HepG2 (cell line): ENCODE results near the gene SSBP4. TPM values are rescaled to one million over a fixed set of nuclear protein-coding genes. Genes with fewer than 3 reads are reported as not detected.

Experiments used
- ATAC-seq: fragments of 200-7000 bp; cut with Tn5 transposase; 3 replicates; pipeline ENCODE4 v1.9.1; 2020; ENCODE audit warnings: mild to moderate bottlenecking, moderate library complexity
- BruUV-seq: library from RNA; stranded (reverse); fragments of 400-500 nt; replicated peaks from 2 replicates; lab custom pipeline; 2021; lab: Mats Ljungman, UMichigan
- CTCF ChIA-PET: fragments of 300-600 bp; formaldehyde crosslinking; extraction: SDS; loops from one replicate; lab custom pipeline; 2021; ENCODE audit warnings: low total read pairs, inconsistent platforms, low intra/inter-chr PET ratio; lab: Yijun Ruan, JAX
- POLR2A ChIA-PET: fragments of 350-600 bp; sonication (Branson Sonifier 250); formaldehyde crosslinking; loops from one replicate; lab custom pipeline; 2020; ENCODE audit warnings: antibody characterized with exemption, inconsistent platforms; lab: Yijun Ruan, JAX
- DNase-seq: peaks from one replicate; pipeline ENCODE4 v3.0.0-alpha.2; 2015; ENCODE audit warnings: low spot score
- FAIRE-seq: peaks from 3 replicates; lab custom pipeline; 2011; peaks lifted over from hg19 to GRCh38; lab: Jason Lieb, UNC
- H2AFZ ChIP-seq: one replicate; pipeline ENCODE4 v1.6.1; 2011; ENCODE audit warnings: low read length, inconsistent platforms
- H3K27ac ChIP-seq: fragments of 300-600 bp; 3 replicates; pipeline ENCODE4 v1.8.0; 2011; ENCODE audit warnings: mixed run types, mild to moderate bottlenecking, mixed read lengths, low read length, inconsistent platforms; ENCODE audit not compliant: insufficient read depth; ENCODE audit errors: extremely low read length
- H3K27me3 ChIP-seq, 2 experiments: fragments of 200-600 bp in 1 of 2; 2 replicates in 1 of 2; 3 replicates in 1 of 2; pipeline versions ENCODE4 v1.6.0 to v1.8.0; 2011; ENCODE audit warnings: low read length in 2 of 2, mild to moderate bottlenecking in 2 of 2, moderate library complexity in 2 of 2, inconsistent platforms in 1 of 2; ENCODE audit not compliant: insufficient read depth in 2 of 2, control insufficient read depth in 1 of 2
- H3K36me3 ChIP-seq, 2 experiments: fragments of 200-600 bp in 1 of 2; replicated peaks in 1 of 2; 2 replicates in 1 of 2; 3 replicates in 1 of 2; pipeline versions ENCODE4 v1.5.1 to v1.8.0; 2011; ENCODE audit warnings: low read length in 2 of 2, inconsistent platforms in 1 of 2; ENCODE audit not compliant: insufficient read depth in 2 of 2, control insufficient read depth in 1 of 2
- H3K4me1 ChIP-seq: 2 replicates; pipeline ENCODE4 v1.5.1; 2012; ENCODE audit warnings: low read length, inconsistent platforms; ENCODE audit not compliant: insufficient read depth
- H3K4me2 ChIP-seq: 2 replicates; pipeline ENCODE4 v1.6.0; 2011; ENCODE audit warnings: low read depth, low read length, inconsistent platforms
- H3K4me3 ChIP-seq, 3 experiments: fragments of 200-600 bp in 1 of 3; sonication (generic), shearing (Covaris generic) in 1 of 3; replicated peaks in 1 of 3; 2 replicates each; pipeline ENCODE4 v1.5.1; 2011 to 2016; ENCODE audit warnings: low read length in 3 of 3, inconsistent platforms in 2 of 3, low read depth in 2 of 3, mild to moderate bottlenecking in 2 of 3, control low read depth in 1 of 3, mixed read lengths in 1 of 3; ENCODE audit not compliant: insufficient read depth in 1 of 3
- H3K79me2 ChIP-seq: one replicate; pipeline ENCODE4 v1.6.1; 2011; ENCODE audit warnings: low read length, inconsistent platforms; ENCODE audit not compliant: insufficient read depth
- H3K9ac ChIP-seq: 2 replicates; pipeline ENCODE4 v1.6.0; 2011; ENCODE audit warnings: mild to moderate bottlenecking, low read depth, low read length, inconsistent platforms; ENCODE audit not compliant: insufficient read depth
- H3K9me3 ChIP-seq: 2 replicates; pipeline ENCODE4 v1.5.1; 2012; ENCODE audit warnings: mild to moderate bottlenecking, low read length
- H4K20me1 ChIP-seq: 2 replicates; pipeline ENCODE4 v1.6.0; 2011; ENCODE audit warnings: inconsistent platforms, mild to moderate bottlenecking, low read length, moderate library complexity; ENCODE audit not compliant: insufficient read depth
- BCL3 ChIP-seq: sonication (generic); formaldehyde crosslinking; IDR thresholded peaks from 2 replicates; pipeline ENCODE4 v1.5.1; 2020; ENCODE audit warnings: mild to moderate bottlenecking, missing genetic modification reagents, moderate library complexity
- HNF1B ChIP-seq: sonication (generic); formaldehyde crosslinking; IDR thresholded peaks from 2 replicates; pipeline ENCODE4 v1.5.1; 2020; ENCODE audit warnings: mild to moderate bottlenecking, moderate library complexity, missing genetic modification reagents
- ISL2 ChIP-seq: sonication (generic); formaldehyde crosslinking; IDR thresholded peaks from 2 replicates; pipeline ENCODE4 v1.5.0; 2020; ENCODE audit warnings: missing genetic modification reagents
- ZFX ChIP-seq: sonication (generic); formaldehyde crosslinking; IDR thresholded peaks from 2 replicates; pipeline ENCODE4 v1.4.0; 2020; ENCODE audit warnings: mild to moderate bottlenecking, low read depth, missing genetic modification reagents, moderate library complexity
- ZNF232 ChIP-seq: sonication (generic); formaldehyde crosslinking; IDR thresholded peaks from 2 replicates; pipeline ENCODE4 v1.4.0; 2020; ENCODE audit warnings: missing genetic modification reagents, borderline replicate concordance
- ZNF274 ChIP-seq: sonication (generic); formaldehyde crosslinking; IDR thresholded peaks from 2 replicates; pipeline ENCODE4 v1.5.1; 2020; ENCODE audit warnings: mild to moderate bottlenecking, missing genetic modification reagents
- ZNF547 ChIP-seq: sonication (generic); formaldehyde crosslinking; IDR thresholded peaks from 2 replicates; pipeline ENCODE4 v1.5.1; 2020; ENCODE audit warnings: mild to moderate bottlenecking, missing genetic modification reagents
- ZNF598 ChIP-seq: sonication (generic); formaldehyde crosslinking; IDR thresholded peaks from 2 replicates; pipeline ENCODE4 v1.5.1; 2020; ENCODE audit warnings: mild to moderate bottlenecking, missing genetic modification reagents, borderline replicate concordance
- ZNF687 ChIP-seq: sonication (generic); formaldehyde crosslinking; IDR thresholded peaks from 2 replicates; pipeline ENCODE4 v1.5.1; 2020; ENCODE audit warnings: mild to moderate bottlenecking, missing genetic modification reagents, moderate library complexity
- ZNF780A ChIP-seq: sonication (generic); formaldehyde crosslinking; IDR thresholded peaks from 2 replicates; pipeline ENCODE4 v1.8.0; 2022; ENCODE audit warnings: mild to moderate bottlenecking, missing genetic modification reagents, moderate library complexity
- WGBS: methylation state at CpG from one replicate; pipeline ENCODE4 v1.1.6; 2017; ENCODE audit warnings: low lambda C conversion rate; 5-methylcytosine and 5-hydroxymethylcytosine counted together
- in situ Hi-C: cut with HindIII; loops from 2 replicates; pipeline ENCODE4 v1.10.0; 2017; ENCODE audit warnings: low pct_unique_long_range_greater_than_20kb; ENCODE audit not compliant: extremely low pct_ligation_motif_present
- intact Hi-C: fragments of 100-400 bp; cut with micrococcal nuclease; formaldehyde crosslinking; loops from one replicate; pipeline ENCODE4 v1.10.0; 2022; ENCODE audit not compliant: unreplicated experiment
- polyA plus RNA-seq, 8 experiments: library from polyadenylated mRNA; depleted of rRNA in 3 of 8; stranded (reverse) in 7 of 8; unstranded in 1 of 8; fragments of >200 nt; fragmentation: Illumina TruSeq in 4 of 8; extraction: Trizol in 4 of 8; gene quantifications; 2 replicates each; pipeline versions ENCODE4 v1.2.1 to v1.2.3, GENCODE V29; 2011 to 2016; ENCODE audit warnings: low read depth in 4 of 8, missing spikeins in 1 of 8, mixed read lengths in 1 of 8; ENCODE audit not compliant: insufficient read depth in 1 of 8
- total RNA-seq, 5 experiments: library from RNA; depleted of rRNA; stranded (reverse); fragments of >200 nt; fragmentation: Illumina TruSeq; extraction: Trizol; gene quantifications; 2 replicates each; pipeline ENCODE4 v1.2.3, GENCODE V29; 2016; ENCODE audit warnings: low read depth in 1 of 5

Gene SSBP4
- total and polyA plus RNA-seq, 2 of the 13 experiments (the other 11 are each of a cell fraction or from before 2014, with no cell fraction given): 20.8 to 39.5 TPM

- Histone ChIP-seq H2AFZ (no peak overlapping the region), H3K79me2 (peaks cover 51% of the 10 kb centered on the region), H3K27ac (no peak overlapping the region), H3K4me2 (no peak overlapping the region), H4K20me1 (peaks cover 16% of the 10 kb centered on the region; the same call in 1 of the 2 replicates), H3K4me3 (no peak overlapping the region), H3K9me3 (no peaks in the 10 kb centered on the region), H3K27me3 (no peaks in the 10 kb centered on the region), H3K9ac (no peak overlapping the region), H3K36me3 (peaks cover 5 to 6% of the 10 kb centered on the region in 2 experiments; a peak in 2 of 5 replicates), H3K4me1 (peaks cover 82% of the 10 kb centered on the region)
- ChIA-PET POLR2A (interaction anchor here (1.3 kb wide), 1 partner anchor 84 kb away, joined by 5 read pairs; the partner anchor contains the start of gene KXD1), CTCF (no interaction called here)
- TF ChIP-seq ZNF780A (no peak), HNF1B (CRISPR knock-in tag) (no peak), ZFX (CRISPR knock-in tag) (0 out of 2 replicates have a peak, but pooled peaks have one; percentile 4), ISL2 (CRISPR knock-in tag) (no peak)
- in situ Hi-C loops: loop anchor here (10.0 kb wide), 2 partner anchors 51 to 201 kb away; partner anchors contain the start of gene ELL
- intact Hi-C loops: no loop called here
- no peak for ATAC-seq
- 95% methylated on average over 8 of the region's 8 CpGs for WGBS
- no peak for FAIRE-seq
- no peak for DNase-seq
- BruUV-seq: no TSS peak
These were observed 54.5 kb downstream of the SSBP4 start for GRCh38 chr19:18473706-18474087.

- no peak for ATAC-seq
- Histone ChIP-seq H3K4me3 (no peak overlapping the region), H3K4me2 (no peak overlapping the region), H4K20me1 (peaks cover 12% of the 10 kb centered on the region; the same call in 1 of the 2 replicates), H3K36me3 (peaks cover 5 to 6% of the 10 kb centered on the region in 2 experiments; a peak in 2 of 5 replicates), H3K27me3 (no peaks in the 10 kb centered on the region), H3K4me1 (peaks cover 82% of the 10 kb centered on the region), H3K9me3 (no peaks in the 10 kb centered on the region), H3K27ac (no peak overlapping the region), H3K79me2 (peaks cover 54% of the 10 kb centered on the region), H2AFZ (no peak overlapping the region), H3K9ac (no peak overlapping the region)
- no peak for DNase-seq
- BruUV-seq: no TSS peak
- in situ Hi-C loops (loop anchor here (10.0 kb wide), 2 partner anchors 50 to 200 kb away; partner anchors contain the start of gene ELL), intact Hi-C loops (no loop called here)
- WGBS: 95% methylated on average over 11 of the region's 13 CpGs
- CTCF ChIA-PET: no interaction called here
- POLR2A ChIA-PET: no interaction called here
- FAIRE-seq: no peak
- TF ChIP-seq ZNF598 (CRISPR knock-in tag) (0 out of 2 replicates have a peak, but pooled peaks have one; percentile 64), ZNF547 (CRISPR knock-in tag) (0 out of 2 replicates have a peak, but pooled peaks have one; percentile 44), BCL3 (CRISPR knock-in tag) (no peak), ZNF232 (CRISPR knock-in tag) (0 out of 2 replicates have a peak, but pooled peaks have one; percentile 38), ZNF274 (CRISPR knock-in tag) (peak; percentile 78; the same call in 1 of the 2 replicates), ZNF687 (CRISPR knock-in tag) (peak; percentile 33)
These were observed 55.2 kb downstream of the SSBP4 start for GRCh38 chr19:18474366-18474887.
